Measurements from ENCODE around the gene RSPH9.

The RSPH9 gene

GRCh38 chr6:43681303-43681702, 36.5 kb downstream of the RSPH9 start:
- no peaks in the 10 kb centered on the region for H3K9me3 ChIP-seq (replicated peaks in 1 of 2; ENCODE audit: control insufficient read depth in 2 of 2, insufficient read depth in 1 of 2, low read depth in 1 of 2, low read length in 2 of 2)
- H2BK5ac ChIP-seq (ENCODE audit: low read length), result no peak overlapping the region
- no peak overlapping the region for H2BK15ac ChIP-seq (ENCODE audit: low read length)
- H3K4me1 ChIP-seq (ENCODE audit: control insufficient read depth in 2 of 2, insufficient read depth in 1 of 2, low read depth in 1 of 2, low read length in 2 of 2), result peaks cover 0 to 3% of the 10 kb centered on the region in 2 donors
- no peak overlapping the region for H3K4ac ChIP-seq (ENCODE audit: low read length)
- no peak overlapping the region for H3K23ac ChIP-seq (ENCODE audit: low read depth, low read length, poor library complexity)
- no CpG with 5 or more reads among the region's 5 CpGs for WGBS, 2 donors (ENCODE audit: extremely low coverage in 2 of 2, insufficient read length in 2 of 2, insufficient replicate concordance in 1 of 2)
- H4K8ac ChIP-seq (ENCODE audit: low read depth, low read length), result no peak overlapping the region
- DNase-seq (ENCODE audit: low spot score), result no peak
- H3K18ac ChIP-seq (ENCODE audit: low read length), result no peak overlapping the region
- H3K27ac ChIP-seq (replicated peaks; ENCODE audit: low read length), result no peak overlapping the region
- H3K9ac ChIP-seq (ENCODE audit: low read depth, low read length, poor library complexity), result no peak overlapping the region
- H4K91ac ChIP-seq (ENCODE audit: low read depth, low read length, poor library complexity), result no peak overlapping the region
- H3K14ac ChIP-seq (ENCODE audit: low read length), result no peak overlapping the region
- H2BK120ac ChIP-seq (ENCODE audit: low read depth, low read length), result no peak overlapping the region
- H2AK5ac ChIP-seq (ENCODE audit: low read depth, low read length), result no peak overlapping the region
- H2AFZ ChIP-seq (ENCODE audit: low read length), result no peak overlapping the region
- no peaks in the 10 kb centered on the region for H3K79me1 ChIP-seq (ENCODE audit: low read depth, low read length)
- no peak overlapping the region for H3K4me3 ChIP-seq (ENCODE audit: low read length in 2 of 2)
- no peaks in the 10 kb centered on the region for H3K27me3 ChIP-seq (ENCODE audit: control insufficient read depth in 3 of 3, insufficient read depth in 3 of 3, low read depth in 1 of 3, low read length in 3 of 3)
- no peak overlapping the region for H3K4me2 ChIP-seq (ENCODE audit: insufficient read depth, low read length, poor library complexity, severe bottlenecking)
- H3K36me3 ChIP-seq (replicated peaks in 1 of 2; ENCODE audit: control insufficient read depth in 2 of 2, insufficient read depth in 2 of 2, low read length in 2 of 2), result peaks cover 16 to 82% of the 10 kb centered on the region in 2 donors
- no peak overlapping the region for H2BK12ac ChIP-seq (ENCODE audit: low read length)

- WGBS, 2 donors (ENCODE audit: extremely low coverage in 2 of 2, insufficient read length in 2 of 2, insufficient replicate concordance in 1 of 2), result no CpG with 5 or more reads among the region's 8 CpGs
- Histone ChIP-seq H3K4me2 (ENCODE audit: insufficient read depth, low read length, poor library complexity, severe bottlenecking) (no peak overlapping the region), H2AK5ac (ENCODE audit: low read depth, low read length) (no peak overlapping the region), H3K79me1 (ENCODE audit: low read depth, low read length) (no peaks in the 10 kb centered on the region), H2BK120ac (ENCODE audit: low read depth, low read length) (no peak overlapping the region), H2BK12ac (ENCODE audit: low read length) (no peak overlapping the region), H3K18ac (ENCODE audit: low read length) (no peak overlapping the region), H4K8ac (ENCODE audit: low read depth, low read length) (no peak overlapping the region), H3K4me3 (ENCODE audit: low read length in 2 of 2) (no peak overlapping the region), H3K9me3 (replicated peaks in 1 of 2; ENCODE audit: control insufficient read depth in 2 of 2, insufficient read depth in 1 of 2, low read depth in 1 of 2, low read length in 2 of 2) (no peaks in the 10 kb centered on the region), H3K23ac (ENCODE audit: low read depth, low read length, poor library complexity) (no peak overlapping the region), H3K9ac (ENCODE audit: low read depth, low read length, poor library complexity) (no peak overlapping the region), H2AFZ (ENCODE audit: low read length) (no peak overlapping the region), H4K91ac (ENCODE audit: low read depth, low read length, poor library complexity) (no peak overlapping the region), H2BK5ac (ENCODE audit: low read length) (no peak overlapping the region), H2BK15ac (ENCODE audit: low read length) (no peak overlapping the region), H3K4me1 (ENCODE audit: control insufficient read depth in 2 of 2, insufficient read depth in 1 of 2, low read depth in 1 of 2, low read length in 2 of 2) (peaks cover 4 to 6% of the 10 kb centered on the region in 2 donors), H3K4ac (ENCODE audit: low read length) (no peak overlapping the region), H3K36me3 (replicated peaks in 1 of 2; ENCODE audit: control insufficient read depth in 2 of 2, insufficient read depth in 2 of 2, low read length in 2 of 2) (peaks cover 12 to 67% of the 10 kb centered on the region in 2 donors), H3K27ac (replicated peaks; ENCODE audit: low read length) (no peak overlapping the region), H3K27me3 (ENCODE audit: control insufficient read depth in 3 of 3, insufficient read depth in 3 of 3, low read depth in 1 of 3, low read length in 3 of 3) (no peaks in the 10 kb centered on the region), H3K14ac (ENCODE audit: low read length) (no peak overlapping the region)
- DNase-seq (ENCODE audit: low spot score), result no peak
These were observed 38.0 kb downstream of the RSPH9 start for GRCh38 chr6:43682724-43683429.

DNA sequence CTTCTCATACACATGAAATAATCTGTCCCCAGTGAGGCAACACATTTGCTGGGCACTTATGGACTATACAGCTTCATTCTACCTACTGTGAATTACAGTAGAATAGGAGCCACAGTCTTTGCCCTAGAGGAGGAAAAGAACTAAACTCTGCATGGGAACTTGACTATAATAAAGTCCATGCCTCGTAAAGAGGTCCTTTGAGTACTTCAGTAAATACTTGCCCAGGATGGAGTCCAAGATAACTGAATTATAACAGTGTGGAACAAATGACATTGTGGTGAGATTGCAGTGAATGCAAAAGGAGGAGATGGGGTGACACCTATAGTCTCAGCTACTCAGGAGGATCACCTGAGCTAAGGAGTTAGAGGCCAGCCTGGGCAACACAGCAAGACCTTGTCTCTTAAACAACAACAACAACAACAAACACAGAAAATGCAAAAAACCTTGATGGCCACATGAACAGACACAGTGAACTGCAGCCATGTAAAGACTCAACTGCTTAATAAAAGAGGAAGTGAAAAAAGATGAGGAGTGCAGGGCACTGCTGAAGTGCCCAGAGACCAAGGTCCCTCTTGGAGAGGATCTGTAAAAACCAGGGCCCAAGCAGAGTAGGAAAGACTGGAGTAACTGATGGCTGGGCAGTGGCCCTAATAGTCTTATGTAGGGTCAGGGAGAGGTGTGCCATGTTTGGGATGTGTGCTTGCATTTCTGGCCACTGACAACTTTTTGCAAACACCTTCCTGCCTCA, 39.0 kb downstream of the RSPH9 start:
- no peak overlapping the region for H3K4me2 ChIP-seq (ENCODE audit: insufficient read depth, low read length, poor library complexity, severe bottlenecking)
- no peak overlapping the region for H3K9ac ChIP-seq (ENCODE audit: low read depth, low read length, poor library complexity)
- H3K36me3 ChIP-seq (replicated peaks in 1 of 2; ENCODE audit: control insufficient read depth in 2 of 2, insufficient read depth in 2 of 2, low read length in 2 of 2), result peaks cover 5 to 57% of the 10 kb centered on the region in 2 donors
- H3K79me1 ChIP-seq (ENCODE audit: low read depth, low read length), result no peaks in the 10 kb centered on the region
- no CpG with 5 or more reads among the region's 1 CpG for WGBS, 2 donors (ENCODE audit: extremely low coverage in 2 of 2, insufficient read length in 2 of 2, insufficient replicate concordance in 1 of 2)
- H3K4me3 ChIP-seq (ENCODE audit: low read length in 2 of 2), result no peak overlapping the region
- no peak overlapping the region for H2BK5ac ChIP-seq (ENCODE audit: low read length)
- no peak overlapping the region for H3K18ac ChIP-seq (ENCODE audit: low read length)
- H3K27ac ChIP-seq (replicated peaks; ENCODE audit: low read length), result no peak overlapping the region
- H4K91ac ChIP-seq (ENCODE audit: low read depth, low read length, poor library complexity), result no peak overlapping the region
- H2AFZ ChIP-seq (ENCODE audit: low read length), result no peak overlapping the region
- H3K23ac ChIP-seq (ENCODE audit: low read depth, low read length, poor library complexity), result no peak overlapping the region
- H2AK5ac ChIP-seq (ENCODE audit: low read depth, low read length), result no peak overlapping the region
- H3K4ac ChIP-seq (ENCODE audit: low read length), result no peak overlapping the region
- no peak overlapping the region for H2BK15ac ChIP-seq (ENCODE audit: low read length)
- peaks cover 4 to 10% of the 10 kb centered on the region in 2 donors for H3K4me1 ChIP-seq (ENCODE audit: control insufficient read depth in 2 of 2, insufficient read depth in 1 of 2, low read depth in 1 of 2, low read length in 2 of 2)
- no peak for DNase-seq (ENCODE audit: low spot score)
- H2BK120ac ChIP-seq (ENCODE audit: low read depth, low read length), result no peak overlapping the region
- H2BK12ac ChIP-seq (ENCODE audit: low read length), result no peak overlapping the region
- no peaks in the 10 kb centered on the region for H3K9me3 ChIP-seq (replicated peaks in 1 of 2; ENCODE audit: control insufficient read depth in 2 of 2, insufficient read depth in 1 of 2, low read depth in 1 of 2, low read length in 2 of 2)
- no peak overlapping the region for H4K8ac ChIP-seq (ENCODE audit: low read depth, low read length)
- no peak overlapping the region for H3K14ac ChIP-seq (ENCODE audit: low read length)
- no peaks in the 10 kb centered on the region for H3K27me3 ChIP-seq (ENCODE audit: control insufficient read depth in 3 of 3, insufficient read depth in 3 of 3, low read depth in 1 of 3, low read length in 3 of 3)

DNA sequence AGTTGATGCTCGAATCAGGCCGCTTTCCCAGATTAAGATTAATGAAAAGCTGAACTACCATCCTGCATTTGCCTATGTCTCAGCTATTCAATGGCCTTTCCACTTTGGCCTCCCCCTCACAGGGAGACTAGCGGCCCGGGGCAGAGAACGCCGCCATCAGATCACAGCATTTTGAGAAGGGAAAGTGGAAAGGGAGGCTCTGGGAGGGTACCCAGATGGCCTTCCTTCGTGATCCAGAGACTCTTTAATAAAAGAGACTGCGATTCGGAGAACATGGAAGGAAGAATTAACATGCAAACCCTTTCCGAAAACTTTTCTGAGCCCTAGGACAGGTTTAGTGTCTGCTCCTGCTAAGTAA, 42.2 kb downstream of the RSPH9 start:
- peaks cover 4 to 10% of the 10 kb centered on the region in 2 donors for H3K4me1 ChIP-seq (ENCODE audit: control insufficient read depth in 2 of 2, insufficient read depth in 1 of 2, low read depth in 1 of 2, low read length in 2 of 2)
- no peaks in the 10 kb centered on the region for H3K79me1 ChIP-seq (ENCODE audit: low read depth, low read length)
- no peak overlapping the region for H2BK12ac ChIP-seq (ENCODE audit: low read length)
- no peak overlapping the region for H3K18ac ChIP-seq (ENCODE audit: low read length)
- no peaks in the 10 kb centered on the region for H3K9me3 ChIP-seq (replicated peaks in 1 of 2; ENCODE audit: control insufficient read depth in 2 of 2, insufficient read depth in 1 of 2, low read depth in 1 of 2, low read length in 2 of 2)
- H3K23ac ChIP-seq (ENCODE audit: low read depth, low read length, poor library complexity), result no peak overlapping the region
- H4K8ac ChIP-seq (ENCODE audit: low read depth, low read length), result no peak overlapping the region
- H3K36me3 ChIP-seq (replicated peaks in 1 of 2; ENCODE audit: control insufficient read depth in 2 of 2, insufficient read depth in 2 of 2, low read length in 2 of 2), result peaks cover 1 to 25% of the 10 kb centered on the region in 2 donors
- no peak overlapping the region for H3K14ac ChIP-seq (ENCODE audit: low read length)
- H4K91ac ChIP-seq (ENCODE audit: low read depth, low read length, poor library complexity), result no peak overlapping the region
- H3K4me2 ChIP-seq (ENCODE audit: insufficient read depth, low read length, poor library complexity, severe bottlenecking), result peak overlapping the region; percentile 57
- H3K27ac ChIP-seq (replicated peaks; ENCODE audit: low read length), result no peak overlapping the region
- H2BK15ac ChIP-seq (ENCODE audit: low read length), result no peak overlapping the region
- H2AK5ac ChIP-seq (ENCODE audit: low read depth, low read length), result no peak overlapping the region
- peak overlapping the region; percentile 91 to 98 for H3K4me3 ChIP-seq (ENCODE audit: low read length in 2 of 2)
- H2AFZ ChIP-seq (ENCODE audit: low read length), result peak overlapping the region; percentile 89
- WGBS, 2 donors (ENCODE audit: extremely low coverage in 2 of 2, insufficient read length in 2 of 2, insufficient replicate concordance in 1 of 2), result no CpG with 5 or more reads among the region's 10 CpGs
- H2BK5ac ChIP-seq (ENCODE audit: low read length), result no peak overlapping the region
- peaks cover 0 to 2% (median 0%) of the 10 kb centered on the region in 3 experiments for H3K27me3 ChIP-seq (ENCODE audit: control insufficient read depth in 3 of 3, insufficient read depth in 3 of 3, low read depth in 1 of 3, low read length in 3 of 3)
- H2BK120ac ChIP-seq (ENCODE audit: low read depth, low read length), result no peak overlapping the region
- no peak overlapping the region for H3K4ac ChIP-seq (ENCODE audit: low read length)
- no peak for DNase-seq (ENCODE audit: low spot score)
- peak overlapping the region; percentile 79 for H3K9ac ChIP-seq (ENCODE audit: low read depth, low read length, poor library complexity)
